K562 (cell line): ENCODE measurements around the gene TTC21A. TPM values are rescaled to one million over a fixed set of nuclear protein-coding genes. Genes with fewer than 3 reads are reported as not detected.

ENCODE experiments used
- ATAC-seq: fragments of 200-7000 bp; cut with Tn5 transposase; 3 replicates; pipeline ENCODE4 v1.9.1; 2020; ENCODE audit warnings: moderate library complexity
- BruUV-seq: library from RNA; stranded (reverse); fragments of 400-500 nt; replicated peaks from 2 replicates; lab custom pipeline; 2021; lab: Mats Ljungman, UMichigan
- CTCF ChIA-PET: fragments of 300-600 bp; formaldehyde crosslinking; extraction: SDS; loops from one replicate; lab custom pipeline; 2021; ENCODE audit warnings: low intra/inter-chr PET ratio; lab: Yijun Ruan, JAX
- POLR2A ChIA-PET: fragments of 300-600, 350-650 bp; sonication (Branson Sonifier 250); formaldehyde crosslinking; extraction: SDS; loops from one replicate; lab custom pipeline; 2021; ENCODE audit warnings: antibody characterized with exemption, inconsistent platforms; lab: Yijun Ruan, JAX
- DNase-seq, 4 experiments: peaks; one replicate each; pipeline versions ENCODE4 v3.0.0 to v3.0.0-alpha.2; 2011 to 2018; ENCODE audit warnings: low spot score in 3 of 4, mixed read lengths in 3 of 4; ENCODE audit errors: extremely low read depth in 1 of 4
- FAIRE-seq: peaks from 2 replicates; lab custom pipeline; 2011; peaks lifted over from hg19 to GRCh38; lab: Jason Lieb, UNC
- H2AFZ ChIP-seq: 2 replicates; pipeline ENCODE4 v1.6.0; 2011; ENCODE audit warnings: low read depth, low read length, control low read depth, inconsistent platforms
- H3K27ac ChIP-seq: fragments of 200-600 bp; 3 replicates; pipeline ENCODE4 v1.8.0; 2011; ENCODE audit warnings: low read depth, mild to moderate bottlenecking, control low read depth, inconsistent platforms, low read length, moderate library complexity, mixed read lengths; ENCODE audit errors: extremely low read depth
- H3K27me3 ChIP-seq, 2 experiments: fragments of 300-600 bp in 1 of 2; 2 replicates in 1 of 2; 3 replicates in 1 of 2; pipeline versions ENCODE4 v1.6.0 to v1.8.0; 2011; ENCODE audit warnings: inconsistent platforms in 2 of 2, low read length in 2 of 2, mild to moderate bottlenecking in 1 of 2, mixed read lengths in 1 of 2, moderate library complexity in 1 of 2; ENCODE audit not compliant: control insufficient read depth in 2 of 2, insufficient read depth in 2 of 2
- H3K36me3 ChIP-seq: fragments of 300-600 bp; 3 replicates; pipeline ENCODE4 v1.8.0; 2011; ENCODE audit warnings: mild to moderate bottlenecking, low read length, inconsistent platforms; ENCODE audit not compliant: control insufficient read depth, insufficient read depth
- H3K4me1 ChIP-seq, 2 experiments: fragments of 200-600 bp in 1 of 2; replicated peaks in 1 of 2; 2 replicates in 1 of 2; 3 replicates in 1 of 2; pipeline versions ENCODE4 v1.5.1 to v1.8.0; 2011; ENCODE audit warnings: inconsistent platforms in 2 of 2, low read length in 2 of 2, mild to moderate bottlenecking in 1 of 2, mixed read lengths in 1 of 2, moderate library complexity in 1 of 2; ENCODE audit not compliant: control insufficient read depth in 2 of 2, insufficient read depth in 2 of 2
- H3K4me2 ChIP-seq: 2 replicates; pipeline ENCODE4 v1.6.1; 2011; ENCODE audit warnings: low read length, control low read depth, inconsistent platforms, mixed read lengths; ENCODE audit not compliant: insufficient read depth
- H3K4me3 ChIP-seq: fragments of 200-600 bp; sonication (generic), shearing (Covaris generic); 2 replicates; pipeline ENCODE4 v1.5.1; 2016; ENCODE audit warnings: control low read depth, inconsistent platforms
- H3K79me2 ChIP-seq: fragments of 200-600 bp; 3 replicates; pipeline ENCODE4 v1.8.0; 2011; ENCODE audit warnings: low read length, inconsistent platforms; ENCODE audit not compliant: control insufficient read depth, insufficient read depth
- H3K9ac ChIP-seq, 2 experiments: 2 replicates each; pipeline versions ENCODE4 v1.6.0 to v1.6.1; 2011; ENCODE audit warnings: low read depth in 2 of 2, low read length in 2 of 2, control low read depth in 1 of 2, inconsistent platforms in 1 of 2, mild to moderate bottlenecking in 1 of 2, mixed read lengths in 1 of 2; ENCODE audit not compliant: insufficient read depth in 1 of 2
- H3K9me1 ChIP-seq: one replicate; pipeline ENCODE4 v1.6.0; 2011; ENCODE audit warnings: inconsistent platforms, mild to moderate bottlenecking, low read length, moderate library complexity; ENCODE audit not compliant: control insufficient read depth, insufficient read depth
- H3K9me3 ChIP-seq: replicated peaks from 2 replicates; pipeline ENCODE4 v1.5.1; 2011; ENCODE audit warnings: low read depth, low read length, inconsistent platforms; ENCODE audit not compliant: control insufficient read depth, insufficient read depth
- H4K20me1 ChIP-seq: replicated peaks from 2 replicates; pipeline ENCODE4 v1.6.1; 2011; ENCODE audit warnings: low read length, inconsistent platforms, mixed read lengths; ENCODE audit not compliant: control insufficient read depth, insufficient read depth
- CEBPG ChIP-seq, 3 experiments: fragments of 200-800 bp in 1 of 3; sonication (Bioruptor generic) in 1 of 3; sonication (generic) in 1 of 3; formaldehyde crosslinking in 1 of 3; IDR thresholded peaks in 2 of 3; conservative IDR thresholded peaks in 1 of 3; 2 replicates each; pipeline versions ENCODE4 v1.6.1 to v1.8.0; 2016 to 2022; ENCODE audit warnings: missing compliant biosample characterization in 2 of 3, missing genetic modification characterization in 2 of 3, mild to moderate bottlenecking in 1 of 3, missing genetic modification reagents in 1 of 3
- GTF3C2 ChIP-seq: IDR thresholded peaks from 3 replicates; pipeline ENCODE4 v1.6.1; 2011; ENCODE audit warnings: borderline replicate concordance, mild to moderate bottlenecking, moderate library complexity; ENCODE audit not compliant: insufficient read length; ENCODE audit errors: extremely low read depth
- MAX ChIP-seq: sonication (generic); formaldehyde crosslinking; IDR thresholded peaks from 2 replicates; pipeline ENCODE4 v1.9.0; 2022; ENCODE audit warnings: mild to moderate bottlenecking, missing genetic modification reagents
- U2AF1 ChIP-seq: fragments of 200-400 bp; formaldehyde crosslinking; optimal IDR thresholded peaks from 2 replicates; pipeline ENCODE3; 2017; ENCODE audit warnings: mild to moderate bottlenecking, low read depth, low read length, moderate library complexity
- USF1 ChIP-seq: sonication (generic); formaldehyde crosslinking; IDR thresholded peaks from 2 replicates; pipeline ENCODE4 v1.9.0; 2022; ENCODE audit warnings: mild to moderate bottlenecking, missing genetic modification reagents
- WGBS: fragments of 100-300 bp; shearing (Covaris generic); methylation state at CpG from one replicate; pipeline ENCODE4 v1.1.6; 2016; ENCODE audit warnings: low coverage, mixed read lengths; ENCODE audit not compliant: insufficient coverage; ENCODE audit errors: missing lambda C conversion rate; 5-methylcytosine and 5-hydroxymethylcytosine counted together
- in situ Hi-C: fragments of 300-500 bp; cut with MboI; formaldehyde crosslinking; loops from 4 replicates; pipeline ENCODE4 v1.15.0; 2018; ENCODE audit warnings: inconsistent platforms, mixed read lengths
- intact Hi-C: fragments of 100-400 bp; cut with micrococcal nuclease; formaldehyde crosslinking; loops from 2 replicates; pipeline ENCODE4 v1.14.2; 2022
- polyA plus RNA-seq, 8 experiments: library from polyadenylated mRNA; depleted of rRNA in 4 of 8; stranded (reverse) in 5 of 8; unstranded in 3 of 8; fragments of >200 nt; fragmentation: Nextera tagmentation in 2 of 8; fragmentation: Illumina TruSeq in 1 of 8; extraction: Ambion mirVana in 2 of 8; extraction: Trizol in 1 of 8; gene quantifications; 2 replicates each; pipeline versions ENCODE4 v1.2.1 to v1.2.3, GENCODE V29; 2011 to 2014; ENCODE audit warnings: inconsistent platforms in 1 of 8, missing spikeins in 1 of 8
- total RNA-seq, 7 experiments: library from RNA; depleted of rRNA in 6 of 7; stranded (reverse); fragments of >200 nt in 6 of 7; fragmentation: Illumina TruSeq in 2 of 7; extraction: Trizol in 2 of 7; gene quantifications; 2 replicates each; pipeline versions ENCODE4 v1.2.1 to v1.2.3, GENCODE V29; 2011 to 2021; ENCODE audit warnings: low replicate concordance in 1 of 7

TTC21A gene
- total and polyA plus RNA-seq, 9 of the 15 experiments (the other 6 are each of a cell fraction or from before 2014, with no cell fraction given) = 0.22 to 1.4 (median 0.70) TPM

GRCh38 chr3:39149498-39150147, 42.1 kb downstream of the TTC21A start (continued):
- TF ChIP-seq GTF3C2 = no peak

DNA sequence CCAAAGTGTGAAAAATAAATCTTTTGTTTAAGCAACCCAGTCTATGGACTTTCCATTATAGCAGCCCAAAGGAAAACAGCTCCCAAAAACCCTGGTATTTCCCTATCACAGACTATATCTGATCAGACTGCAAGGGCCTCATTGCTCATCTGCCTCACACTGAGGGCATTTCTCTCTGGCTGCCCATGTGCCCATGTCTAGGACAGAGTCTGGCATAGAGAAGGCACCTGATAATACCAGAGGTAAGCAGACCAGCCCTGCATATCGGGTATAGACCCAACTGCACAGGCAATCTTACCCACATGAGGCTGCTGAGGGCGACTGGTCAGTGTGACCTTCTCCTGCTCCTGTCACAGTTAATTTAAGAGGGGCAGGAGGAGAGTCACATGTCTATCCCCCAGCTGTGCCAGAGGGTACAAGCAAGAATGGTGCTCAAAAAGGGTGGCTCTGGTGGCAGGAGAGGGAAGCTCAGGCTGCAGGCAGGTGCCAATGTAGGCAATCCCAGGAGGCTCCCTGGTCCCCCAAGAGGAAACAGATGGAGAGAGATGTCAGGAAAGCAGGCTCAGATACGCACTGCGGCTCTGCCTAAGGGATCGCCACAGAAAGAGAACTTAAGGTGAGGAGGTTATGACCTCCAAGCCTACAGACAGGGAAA, 42.8 kb downstream of the TTC21A start:
- WGBS = 17% methylated on average over 5 of the region's 5 CpGs
- H3K27ac ChIP-seq = peak overlapping the region; percentile 92; the same call in 2 of the 3 replicates
- intact Hi-C loops = no loop called here
- CTCF ChIA-PET = no interaction called here
- TF ChIP-seq CEBPG (CRISPR knock-in tag; IDR thresholded peaks at IDR 0.05) = 0 out of 2 replicates have a peak, but pooled peaks have one; percentile 3
- TF ChIP-seq CEBPG (tag; conservative IDR thresholded peaks at IDR 0.05 in 1 of 2, IDR thresholded peaks at IDR 0.05 in 1 of 2) = no peak
- peak; percentile 30; the same call in 1 of the 2 replicates for TF ChIP-seq USF1
- TF ChIP-seq U2AF1 = no peak
- 0 out of 2 replicates have a peak, but pooled peaks have one; percentile 38 for TF ChIP-seq MAX (CRISPR knock-in tag)
- TF ChIP-seq, all 486 proteins: peak for 3
- no TSS peak for BruUV-seq
- Histone ChIP-seq H2AFZ (no peak overlapping the region), H3K4me2 (peak overlapping the region; percentile 80), H3K4me1 (peaks cover 69 to 84% of the 10 kb centered on the region in 2 experiments), H3K27me3 (no peaks in the 10 kb centered on the region; a peak in 1 of 5 replicates), H3K9me3 (no peaks in the 10 kb centered on the region), H3K9me1 (peaks cover 35% of the 10 kb centered on the region), H3K4me3 (peak overlapping the region; percentile 81), H3K79me2 (peaks cover 78% of the 10 kb centered on the region), H3K36me3 (peaks cover 45% of the 10 kb centered on the region), H4K20me1 (peaks cover 63% of the 10 kb centered on the region), H3K9ac (peak overlapping the region; percentile 72 to 98; a peak in 3 of 4 replicates)
- POLR2A ChIA-PET = interaction anchor here (0.6 to 2.1 kb wide), 10 partner anchors 14 to 545 kb away, joined by 3 to 8 read pairs (median 3); partner anchors contain the start of genes GORASP1 and TTC21A
- in situ Hi-C loops = no loop called here
- ATAC-seq (no peak), FAIRE-seq (no peak), DNase-seq (no peak)
